HG03280 (cell line): Measurements from ENCODE around the gene TBC1D13.
A peak's percentile ranks its signal among the peaks of the same experiment; 100 is the strongest.
"Not testable (repeated sequence)": the region's sequence is repeated elsewhere in the genome, so short reads cannot be mapped to it uniquely, and the experiment has no call there.

Source experiments
- ATAC-seq: cut with Tn5 transposase; IDR thresholded peaks from one replicate; pipeline ENCODE4 v1.9.1; 2021; ENCODE audit warnings: mild to moderate bottlenecking, moderate library complexity; ENCODE audit not compliant: unreplicated experiment

The TBC1D13 gene

DNA sequence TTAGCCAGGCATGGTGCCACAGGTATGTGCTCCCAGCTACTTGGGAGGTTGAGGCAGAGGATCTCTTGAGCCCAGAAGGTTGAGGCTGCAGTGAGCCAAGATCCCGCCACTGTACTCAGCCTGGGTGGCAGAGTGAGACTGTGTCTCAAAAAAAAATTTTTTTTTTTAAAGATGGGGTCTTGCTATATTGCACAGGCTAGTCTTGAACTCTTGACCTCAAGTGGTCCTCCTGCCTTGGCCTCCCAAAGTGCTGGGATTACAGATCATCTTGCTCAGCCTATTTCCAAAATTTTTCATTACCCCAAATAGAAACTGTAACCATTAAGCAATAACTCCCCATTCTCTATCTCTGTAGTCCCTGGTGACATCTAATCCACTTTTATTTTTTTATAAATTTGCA is 4.4 kb upstream of the TBC1D13 start:
- no peak for ATAC-seq

DNA sequence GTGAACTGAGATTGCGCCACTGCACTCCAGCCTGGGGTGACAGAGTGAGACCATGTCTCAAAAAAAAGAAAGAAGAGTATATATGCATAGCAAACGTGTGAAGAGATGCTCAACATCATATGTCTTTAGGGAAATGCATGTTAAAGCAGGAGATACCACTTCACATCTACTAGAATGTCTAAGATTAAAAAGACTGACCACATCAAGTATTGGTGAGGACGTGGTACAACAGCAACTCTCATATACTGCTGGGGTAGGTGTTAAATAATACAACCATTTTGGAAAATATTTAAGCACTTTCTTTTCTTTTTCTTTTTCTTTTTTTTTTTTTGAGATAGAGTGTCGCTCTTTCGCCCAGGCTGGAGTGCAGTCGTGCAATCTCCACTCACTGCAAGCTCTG is 1.6 kb upstream of the TBC1D13 start:
- no peak for ATAC-seq

DNA sequence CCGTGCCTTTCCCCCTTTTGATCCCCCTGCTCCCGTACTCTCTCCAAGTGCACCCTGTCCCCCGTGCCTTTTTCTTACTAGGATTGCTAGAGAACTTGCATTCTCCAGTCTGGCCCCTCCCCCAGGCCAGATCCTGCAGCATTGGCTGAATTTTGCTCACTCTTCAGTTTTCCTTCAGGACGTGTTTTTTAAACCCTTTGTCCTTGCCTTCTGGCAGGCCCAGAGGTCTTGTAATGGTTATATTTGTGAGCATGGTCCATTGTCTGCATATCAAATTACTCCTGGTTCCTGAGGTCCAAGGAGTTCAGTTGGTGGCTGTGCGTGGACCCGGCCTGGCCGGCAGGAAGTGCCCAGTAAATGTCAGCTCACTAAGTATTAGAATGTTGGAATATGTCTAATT is 606 bp downstream of the TBC1D13 start:
- ATAC-seq, result no peak

DNA sequence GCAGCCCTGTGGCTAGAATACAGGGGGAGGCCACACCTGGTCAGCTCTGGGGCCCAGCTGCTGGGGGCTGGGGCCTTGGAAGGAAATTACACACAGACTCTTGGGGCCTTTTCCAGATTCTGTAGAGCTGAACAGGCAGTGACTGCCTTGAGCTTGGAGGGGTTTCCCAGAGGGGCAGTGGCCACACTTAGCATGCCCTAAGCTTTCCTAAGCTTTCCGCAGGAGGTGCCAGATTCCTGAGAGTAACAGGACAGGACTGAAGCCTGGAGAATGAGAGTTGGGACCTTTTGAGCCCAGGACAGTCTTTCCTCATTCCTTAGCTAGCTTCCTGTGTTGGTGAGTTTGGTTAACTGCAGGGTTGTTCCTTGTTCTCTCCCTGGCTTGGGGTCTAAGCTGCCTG is 1.4 kb downstream of the TBC1D13 start:
- ATAC-seq, result no peak

DNA sequence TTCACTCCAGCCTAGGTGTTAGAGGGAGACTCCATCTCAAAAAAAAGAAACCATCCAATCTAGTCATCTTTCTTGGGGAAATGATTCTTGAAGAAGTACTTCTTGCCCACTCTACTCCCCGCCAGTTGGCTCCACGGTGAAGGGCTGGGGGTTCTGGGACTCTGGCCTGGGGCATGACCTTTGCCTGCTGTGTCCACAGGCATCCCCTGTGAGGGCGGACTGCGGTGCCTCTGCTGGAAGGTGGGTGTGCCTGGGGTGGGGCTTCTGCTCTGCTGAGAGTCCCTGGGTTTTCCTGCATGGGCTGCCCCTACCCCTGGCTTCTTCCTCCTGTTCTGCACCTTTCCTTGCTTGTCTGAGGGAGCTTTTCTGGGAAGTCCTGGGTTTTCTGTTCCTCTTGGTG is 3.5 kb downstream of the TBC1D13 start:
- no peak for ATAC-seq

DNA sequence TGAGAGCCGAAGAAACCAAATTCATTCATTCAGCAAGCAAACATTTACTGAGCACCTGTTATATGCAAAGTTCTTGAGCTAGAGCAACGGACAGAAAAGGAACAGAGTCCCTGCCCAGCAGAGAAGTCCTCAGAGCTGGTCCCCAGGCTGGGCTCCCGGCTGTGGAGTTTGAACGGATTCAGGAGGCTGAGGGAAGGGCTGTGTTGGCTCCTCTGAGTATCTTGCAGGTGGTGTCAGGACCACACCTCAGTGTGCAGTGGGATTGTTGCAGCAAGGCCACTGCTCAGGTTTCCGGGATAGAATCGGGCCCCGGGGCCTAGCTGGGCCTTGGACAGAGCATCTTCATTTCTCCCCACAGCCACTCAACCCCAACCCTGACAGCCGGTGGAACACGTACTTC is 5.1 kb downstream of the TBC1D13 start:
- ATAC-seq, result no peak

DNA sequence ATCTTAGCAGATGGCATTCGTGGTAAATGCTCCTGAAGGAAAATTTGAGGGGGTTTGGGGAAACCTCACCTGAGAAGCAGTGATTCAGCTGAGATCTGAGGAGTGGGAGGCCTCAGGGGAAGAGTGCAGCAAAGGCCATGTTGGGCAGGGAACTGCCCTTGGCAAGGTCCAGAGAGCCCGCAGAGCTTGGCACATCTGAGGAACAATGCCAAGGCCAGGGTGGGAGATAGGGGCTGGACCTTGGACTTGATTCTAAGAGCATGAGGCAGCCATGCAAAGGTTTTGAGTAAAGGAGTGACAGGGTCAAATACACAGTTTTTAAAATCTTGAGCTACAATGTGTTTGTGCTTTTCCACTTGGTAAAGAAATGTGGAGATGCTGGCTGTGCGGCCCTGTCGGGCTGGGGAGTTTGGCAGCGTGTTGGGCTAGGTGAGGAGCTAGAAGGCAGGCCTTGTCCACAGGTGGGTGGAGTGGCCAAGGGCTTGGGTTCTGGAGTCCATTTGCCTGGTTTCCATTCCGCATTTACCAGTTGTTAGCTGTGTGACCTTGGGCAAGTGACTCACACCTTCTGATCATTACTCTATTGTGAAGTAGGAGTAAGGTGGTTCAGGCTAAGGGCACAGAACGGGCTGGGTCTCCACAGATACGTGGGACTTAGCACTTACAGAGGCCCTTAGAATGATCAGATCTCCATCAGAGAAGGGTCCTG is 6.1 kb downstream of the TBC1D13 start:
- no peak for ATAC-seq

DNA sequence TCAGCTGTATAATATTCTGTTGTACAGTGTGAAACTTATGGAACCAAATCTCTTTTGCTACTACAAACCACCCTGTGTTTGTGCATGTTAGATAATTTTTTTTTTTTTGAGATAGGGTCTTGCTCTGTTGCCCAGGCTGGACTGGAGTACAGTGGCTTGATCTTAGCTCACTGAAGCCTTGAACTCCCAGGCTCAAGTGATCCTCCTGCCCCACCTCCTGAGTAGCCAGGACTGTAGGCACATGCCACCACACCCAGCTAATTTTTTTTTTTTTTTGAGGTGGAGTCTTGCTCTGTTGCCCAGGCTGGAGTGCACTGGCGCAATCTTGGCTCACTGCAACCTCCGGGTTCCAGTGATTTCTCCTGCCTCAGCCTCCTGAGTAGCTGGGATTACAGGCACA is 7.9 kb downstream of the TBC1D13 start:
- ATAC-seq, result not testable (repeated sequence)

DNA sequence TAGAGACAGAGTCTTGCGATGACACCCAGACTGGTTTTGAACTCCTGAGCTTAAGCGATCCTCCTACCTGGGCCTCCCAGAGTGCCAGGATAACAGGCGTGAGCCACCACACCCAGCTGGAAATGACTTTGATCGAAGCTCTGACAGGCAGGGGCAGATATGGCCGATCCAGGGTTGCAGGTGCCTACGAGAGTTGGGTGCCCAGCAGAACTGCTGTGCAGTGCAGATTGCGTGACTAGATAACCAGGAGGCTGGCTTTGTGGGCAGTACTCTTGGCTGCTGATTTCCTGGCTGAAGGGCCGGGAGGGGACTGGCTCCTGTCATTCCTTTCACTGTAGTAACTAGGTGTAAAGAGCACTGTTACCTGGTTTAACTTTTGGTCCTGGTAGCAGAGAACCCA is 11.8 kb downstream of the TBC1D13 start:
- no peak for ATAC-seq

DNA sequence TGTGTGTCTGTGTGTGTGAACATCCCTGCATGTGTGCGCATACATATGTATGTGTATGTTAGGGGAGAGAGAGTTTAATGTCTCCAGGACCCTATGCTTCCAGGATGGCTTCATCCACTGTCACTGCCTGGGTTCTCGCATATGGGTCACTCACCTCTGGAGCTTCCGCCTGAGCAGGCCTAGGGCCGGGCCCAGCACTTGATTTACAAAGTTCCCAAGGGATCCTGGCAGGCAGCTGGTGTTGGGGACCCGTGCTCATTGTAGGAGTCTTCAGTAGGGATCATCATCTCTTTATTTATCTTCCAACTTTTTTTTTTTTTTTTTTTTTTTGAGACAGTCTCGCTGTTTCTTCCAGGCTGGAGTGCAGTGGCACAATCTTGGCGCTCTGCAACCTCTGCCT is 13.0 kb downstream of the TBC1D13 start:
- no peak for ATAC-seq

DNA sequence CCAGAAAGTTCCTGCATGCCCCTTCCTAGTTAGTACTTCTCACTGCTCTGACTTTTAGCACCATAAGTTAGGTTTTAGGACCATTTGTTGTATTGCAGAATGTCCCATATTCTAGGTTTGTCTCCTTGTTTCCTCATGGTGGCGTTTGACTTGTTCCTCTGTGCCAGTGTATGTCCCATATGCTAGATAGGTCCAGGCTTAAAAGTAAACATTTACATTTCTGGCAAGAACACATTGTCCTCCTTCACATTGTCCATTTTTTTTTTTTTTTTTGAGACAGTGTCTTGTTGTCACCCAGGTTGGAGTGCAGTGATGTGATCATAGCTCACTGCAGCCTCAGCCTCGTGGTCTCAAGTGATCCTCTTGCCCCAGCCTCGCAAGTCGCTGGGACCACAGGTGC is 15.4 kb downstream of the TBC1D13 start:
- ATAC-seq, result no peak

DNA sequence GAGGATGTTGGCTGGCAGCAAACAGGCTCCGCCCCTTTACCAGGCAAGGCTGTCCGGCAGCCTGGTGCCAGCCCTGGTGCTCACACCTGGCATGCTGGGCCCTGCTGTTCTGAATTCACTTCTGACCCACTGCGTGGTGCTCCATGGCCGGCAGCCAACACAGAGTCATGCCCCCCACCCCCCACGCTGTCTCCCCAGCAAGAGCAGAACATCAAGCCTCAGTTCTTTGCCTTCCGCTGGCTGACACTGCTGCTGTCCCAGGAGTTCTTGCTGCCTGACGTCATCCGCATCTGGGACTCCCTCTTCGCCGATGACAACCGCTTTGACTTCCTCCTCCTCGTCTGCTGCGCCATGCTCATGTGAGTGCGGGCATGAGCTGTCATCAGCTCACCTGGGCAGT is 18.6 kb downstream of the TBC1D13 start:
- ATAC-seq, result no peak

DNA sequence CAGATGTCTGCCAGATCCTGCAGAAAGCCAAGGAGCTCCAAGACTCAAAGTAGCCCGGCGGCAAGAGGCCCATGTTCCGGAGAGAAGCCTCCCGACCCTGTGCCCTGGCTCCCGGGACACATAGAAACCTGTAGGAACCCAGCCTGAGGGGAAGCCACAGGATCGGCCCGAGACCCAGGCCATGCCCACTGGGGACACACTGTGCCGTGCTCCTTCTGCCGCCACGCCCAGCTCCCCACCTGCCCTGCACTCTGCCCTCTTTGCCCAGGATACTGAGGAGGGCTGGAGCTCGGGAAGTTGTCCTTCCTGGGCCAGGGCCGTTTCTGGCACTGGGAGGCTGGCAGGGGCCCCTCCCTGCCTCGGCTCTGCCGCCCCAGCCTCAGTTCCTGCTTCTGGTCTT is 20.8 kb downstream of the TBC1D13 start:
- ATAC-seq, result no peak

DNA sequence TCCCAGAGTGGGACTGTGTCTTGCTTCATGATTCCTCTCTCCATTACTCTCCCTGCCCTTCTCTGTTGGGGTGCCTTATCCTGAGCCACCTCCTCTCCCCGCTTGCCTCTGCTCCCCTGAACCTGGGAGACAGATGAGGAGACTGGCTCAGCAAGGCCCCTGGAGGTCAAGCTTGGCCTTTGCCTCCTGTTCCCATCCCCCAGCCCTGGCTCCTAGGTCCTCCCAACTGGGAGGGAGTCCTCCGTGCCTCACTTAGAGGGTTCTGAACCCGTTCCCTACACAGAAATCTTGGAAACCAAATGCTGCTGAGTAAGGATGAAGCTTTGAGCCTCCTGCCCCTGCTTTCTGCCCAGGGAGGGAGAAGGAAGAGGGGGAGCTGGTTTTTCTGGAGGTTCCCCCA is 21.5 kb downstream of the TBC1D13 start:
- ATAC-seq, result no peak

DNA sequence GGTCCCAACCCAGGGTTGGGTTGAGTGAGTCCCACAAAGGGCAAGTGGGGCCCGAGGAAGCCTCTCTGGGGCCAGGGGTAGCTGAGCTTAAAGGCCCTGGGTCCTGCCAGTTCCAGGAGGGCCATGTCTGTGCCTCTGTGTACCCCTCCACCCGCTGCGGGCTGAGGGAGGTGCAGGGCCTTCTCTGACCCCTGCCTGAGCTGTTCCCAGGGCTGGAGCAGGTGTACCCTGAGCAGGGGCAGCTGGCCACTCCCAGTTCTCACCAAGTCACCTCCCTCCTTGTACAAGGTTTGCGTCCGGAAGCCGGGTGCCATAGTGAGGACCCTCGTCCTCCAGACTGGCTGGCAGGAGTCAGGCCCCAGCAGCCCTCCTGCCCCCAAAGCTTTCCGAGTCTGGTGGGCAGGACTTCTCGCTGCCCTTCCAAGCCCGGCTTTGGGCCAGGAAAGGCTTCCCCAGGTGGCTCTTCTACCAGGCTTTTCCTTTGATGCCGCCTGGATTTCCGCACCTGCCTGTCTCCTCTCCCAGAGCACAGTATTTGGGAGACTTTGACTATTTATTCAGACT is 22.1 kb downstream of the TBC1D13 start:
- no peak for ATAC-seq

DNA sequence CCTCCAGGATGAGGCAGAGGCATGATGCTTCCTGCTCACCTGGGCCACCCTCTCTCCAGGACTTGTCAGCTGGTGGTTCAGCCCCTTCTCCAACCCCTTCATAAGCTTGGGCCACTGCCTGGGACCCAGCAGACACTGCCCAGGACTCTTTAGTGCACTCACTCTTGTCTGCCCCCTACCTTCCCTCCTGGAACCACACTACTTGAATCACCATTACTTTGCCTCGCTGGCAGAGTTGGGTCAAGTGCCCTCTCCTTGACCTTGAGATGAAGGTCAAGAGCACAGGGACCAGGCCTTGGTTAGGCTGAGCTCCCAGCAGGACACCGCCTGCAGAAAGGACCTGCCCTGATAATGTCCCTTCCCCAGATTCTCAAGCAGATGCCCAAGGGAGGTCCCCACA is 22.8 kb downstream of the TBC1D13 start:
- no peak for ATAC-seq

DNA sequence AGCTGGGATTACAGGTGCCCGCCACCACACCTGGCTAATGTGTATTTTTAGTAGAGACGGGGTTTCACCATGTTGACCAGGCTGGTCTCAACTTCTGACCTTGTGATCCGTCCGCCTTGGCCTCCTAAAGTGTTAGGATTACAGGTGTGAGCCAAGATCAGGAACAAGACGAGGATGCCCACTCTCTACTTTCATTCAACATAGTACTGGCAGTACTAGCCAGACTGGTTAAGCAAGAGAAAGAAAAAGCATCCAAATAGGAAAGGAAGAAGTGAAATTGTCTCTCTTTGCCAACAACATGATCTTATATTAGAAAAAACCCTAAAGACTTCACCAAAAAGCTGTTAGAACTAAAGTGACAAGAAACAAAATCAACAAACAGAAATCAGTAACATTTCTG is 23.8 kb downstream of the TBC1D13 start:
- ATAC-seq, result no peak

DNA sequence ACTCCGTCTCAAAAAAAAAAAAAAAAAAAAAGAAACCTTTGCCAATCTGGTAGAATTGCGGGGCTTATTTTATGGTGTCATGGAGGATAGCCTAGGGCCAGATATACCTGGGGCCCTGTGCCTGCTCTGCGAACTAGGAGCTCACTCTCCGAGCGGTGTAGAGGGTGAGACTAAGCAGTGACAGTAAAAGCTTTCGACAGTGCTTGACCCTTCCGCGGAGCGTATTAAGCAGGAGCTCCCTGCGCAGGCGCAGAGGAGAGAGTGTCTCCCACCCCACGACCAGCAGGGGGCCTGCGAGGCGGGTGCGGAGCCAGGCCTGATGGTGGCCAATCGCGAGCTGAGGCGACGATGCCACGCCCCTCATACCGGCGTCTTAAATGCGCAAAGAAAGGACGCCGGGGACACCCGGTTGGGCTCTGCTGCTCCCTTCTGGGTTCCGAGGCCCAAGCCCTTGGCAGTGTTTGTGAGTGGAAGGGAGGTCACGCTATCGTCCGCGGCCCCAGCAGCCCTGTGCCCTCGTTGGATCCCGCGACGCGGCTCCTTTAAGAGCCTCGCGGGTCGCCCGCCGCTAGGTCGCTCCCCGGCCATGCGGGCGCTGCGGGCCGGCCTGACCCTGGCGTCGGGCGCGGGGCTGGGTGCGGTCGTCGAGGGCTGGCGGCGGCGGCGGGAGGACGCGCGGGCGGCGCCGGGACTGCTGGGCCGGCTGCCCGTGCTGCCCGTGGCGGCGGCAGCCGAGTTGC is 31.2 kb downstream of the TBC1D13 start, which contains the start of gene ENDOG:
ENDOG (plus strand) TSS at position 402 of the 740 bp plus-strand sequence; CDS start at position 587, 185 bp downstream.
- ATAC-seq, result peak; percentile 93

DNA sequence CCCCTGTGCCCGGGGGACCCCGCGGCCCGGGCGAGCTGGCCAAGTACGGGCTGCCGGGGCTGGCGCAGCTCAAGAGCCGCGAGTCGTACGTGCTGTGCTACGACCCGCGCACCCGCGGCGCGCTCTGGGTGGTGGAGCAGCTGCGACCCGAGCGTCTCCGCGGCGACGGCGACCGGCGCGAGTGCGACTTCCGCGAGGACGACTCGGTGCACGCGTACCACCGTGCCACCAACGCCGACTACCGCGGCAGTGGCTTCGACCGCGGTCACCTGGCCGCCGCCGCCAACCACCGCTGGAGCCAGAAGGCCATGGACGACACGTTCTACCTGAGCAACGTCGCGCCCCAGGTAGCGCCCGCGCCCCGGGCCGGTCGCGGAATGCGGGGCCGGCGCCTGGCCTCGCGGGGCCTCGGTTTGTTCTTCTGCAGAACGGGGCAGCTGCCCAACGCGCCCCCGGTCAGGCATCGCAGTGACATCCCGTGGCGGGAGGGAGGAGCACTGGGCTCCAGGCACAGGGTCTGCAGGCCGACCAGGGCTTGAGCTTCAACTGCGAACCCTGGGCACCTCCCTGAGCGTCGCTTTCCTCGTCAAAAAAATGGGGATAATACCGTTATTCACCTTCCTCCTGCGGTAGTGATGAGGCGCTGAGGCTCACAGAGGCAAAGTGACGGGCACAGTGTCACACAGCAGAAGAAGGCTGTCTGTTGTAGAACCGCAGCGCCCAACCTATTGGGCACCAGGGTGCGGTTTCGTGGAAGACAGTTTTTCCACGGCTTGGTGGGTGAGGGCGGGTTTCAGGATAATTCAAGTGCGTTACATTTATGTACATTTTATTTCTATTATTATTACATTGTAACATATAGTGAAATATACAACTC is 32.0 kb downstream of the TBC1D13 start:
- peak; percentile 27 for ATAC-seq

DNA sequence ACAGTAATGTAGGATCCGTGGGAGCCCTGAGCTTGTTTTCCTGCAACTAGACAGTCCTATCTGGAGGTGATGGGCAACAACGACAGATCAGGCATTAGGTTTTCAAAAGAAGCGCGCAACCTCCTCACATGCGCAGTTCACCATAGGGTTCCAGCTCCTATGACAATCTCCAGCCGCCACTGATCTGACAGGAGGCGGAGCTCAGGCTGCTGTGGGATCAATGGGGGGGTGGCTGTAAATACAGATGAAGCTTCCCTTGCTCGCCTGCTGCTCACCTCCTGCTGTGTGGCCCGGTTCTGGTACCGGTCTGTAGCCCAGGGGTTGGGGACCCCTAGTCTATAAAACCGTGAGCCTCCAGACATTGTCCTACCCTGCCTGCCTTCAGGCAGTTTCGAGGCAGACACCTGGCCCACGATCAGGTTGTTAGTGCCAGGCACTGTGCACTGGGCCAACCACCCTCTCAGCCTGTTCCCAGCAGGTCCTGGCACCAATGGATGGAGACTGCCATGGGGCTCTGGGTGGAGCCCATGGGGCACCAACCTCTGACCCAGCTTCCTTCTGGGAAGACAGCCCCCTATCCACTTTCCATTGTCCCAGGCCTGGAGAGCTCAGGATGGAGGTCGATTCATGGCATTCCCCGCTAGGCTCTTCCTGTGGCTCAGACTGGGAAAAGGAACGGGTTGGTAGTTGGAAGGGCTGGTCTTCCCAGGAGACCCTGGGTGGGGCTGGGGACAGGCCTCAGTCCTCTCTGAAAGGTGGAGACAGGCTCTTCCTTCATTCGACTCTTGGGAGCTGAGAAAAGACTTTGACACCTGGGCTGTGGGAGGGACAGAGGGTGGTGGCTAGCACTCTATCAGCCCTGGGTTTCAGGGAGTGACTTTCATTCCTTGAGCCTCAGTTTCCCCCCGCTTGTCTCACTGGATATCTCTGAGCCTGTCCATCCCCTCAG is 32.9 kb downstream of the TBC1D13 start:
- no peak for ATAC-seq
